Activated naive CD4-positive, alpha-beta T cell treated with anti-CD3 and anti-CD28 coated beads, Interleukin-2, amount 50 U/mL, for 72 hours (primary cell): ENCODE data around the gene SLC26A11. TPM values are rescaled to one million over a fixed set of nuclear protein-coding genes. Genes with fewer than 3 reads are reported as not detected.
A peak's percentile ranks its signal among the peaks of the same experiment; 100 is the strongest.
"Not testable (repeated sequence)": the region's sequence is repeated elsewhere in the genome, so short reads cannot be mapped to it uniquely, and the experiment has no call there.

Experiments
- ATAC-seq, 2 donors: fragments of 150-1000 bp; cut with Tn5 transposase; 2 replicates each; pipeline ENCODE4 v1.10.0; 2021; ENCODE audit warnings: mild to moderate bottlenecking in 2 of 2, moderate library complexity in 2 of 2
- DNase-seq, 2 donors: peaks; one replicate each; pipeline ENCODE4 v3.0.0; 2021 to 2022; ENCODE audit warnings: low spot score in 2 of 2
- H3K27ac Mint-ChIP-seq, 2 donors: one replicate each; pipeline ENCODE4 v1.8.0; 2022; ENCODE audit warnings: mild to moderate bottlenecking in 2 of 2, mixed read lengths in 2 of 2
- H3K36me3 Mint-ChIP-seq, 2 donors: one replicate each; pipeline ENCODE4 v1.8.0; 2022; ENCODE audit warnings: mixed read lengths in 2 of 2
- H3K9me3 Mint-ChIP-seq, 2 donors: one replicate each; pipeline ENCODE4 v1.8.0; 2022; ENCODE audit warnings: mixed read lengths in 2 of 2
- total RNA-seq, 2 donors: library from RNA; stranded (reverse); gene quantifications; one replicate each; pipeline ENCODE4 v1.2.3, GENCODE V29; 2022

The SLC26A11 gene
- total RNA-seq, 2 donors from 2014 or later = 7.5 to 13.1 TPM

- Mint-ChIP-seq H3K9me3 (no peaks in the 10 kb centered on the region), H3K27ac (no peak overlapping the region), H3K36me3 (peaks cover 0 to 4% of the 10 kb centered on the region in 2 donors)
- DNase-seq (no peak), ATAC-seq (no peak)
Measured at GRCh38 chr17:80223142-80223815, 3.1 kb downstream of the SLC26A11 start.

DNA sequence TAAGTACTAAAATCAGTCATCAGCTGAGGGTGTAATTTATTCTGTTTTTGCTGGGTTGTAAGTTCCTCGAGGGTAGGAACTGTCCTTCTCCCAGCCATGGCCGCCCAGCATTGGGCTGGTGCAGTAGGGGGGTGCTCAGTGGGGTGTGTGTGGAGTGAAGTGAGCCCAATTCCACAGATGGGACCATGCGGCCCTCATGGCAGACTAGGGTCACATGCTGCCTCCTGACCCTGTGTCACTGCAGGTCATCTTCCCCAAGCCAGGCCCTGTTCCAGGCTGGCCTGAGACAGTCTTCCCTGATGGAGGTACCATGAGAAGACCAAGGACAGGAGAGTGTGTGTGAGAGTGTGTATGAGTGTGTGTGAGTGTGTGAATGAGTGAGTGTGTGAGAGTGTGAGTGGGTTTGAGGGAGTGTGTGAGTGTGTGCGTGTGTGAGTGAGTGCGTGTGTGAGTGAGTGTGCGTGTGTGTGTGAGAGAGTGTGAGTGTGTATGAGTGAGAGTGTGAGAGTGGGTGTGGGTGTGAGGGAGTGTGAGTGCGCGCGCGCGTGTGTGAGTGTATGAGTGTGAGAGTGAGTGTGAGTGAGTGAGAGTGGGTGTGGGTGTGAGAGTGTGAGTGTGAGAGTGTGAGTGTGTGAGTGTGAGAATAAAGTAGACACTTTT is 3.7 kb downstream of the SLC26A11 start:
- no peaks in the 10 kb centered on the region for H3K36me3 Mint-ChIP-seq
- DNase-seq (no peak), ATAC-seq (no peak)
- H3K9me3 Mint-ChIP-seq = no peaks in the 10 kb centered on the region
- H3K27ac Mint-ChIP-seq = no peak overlapping the region

DNA sequence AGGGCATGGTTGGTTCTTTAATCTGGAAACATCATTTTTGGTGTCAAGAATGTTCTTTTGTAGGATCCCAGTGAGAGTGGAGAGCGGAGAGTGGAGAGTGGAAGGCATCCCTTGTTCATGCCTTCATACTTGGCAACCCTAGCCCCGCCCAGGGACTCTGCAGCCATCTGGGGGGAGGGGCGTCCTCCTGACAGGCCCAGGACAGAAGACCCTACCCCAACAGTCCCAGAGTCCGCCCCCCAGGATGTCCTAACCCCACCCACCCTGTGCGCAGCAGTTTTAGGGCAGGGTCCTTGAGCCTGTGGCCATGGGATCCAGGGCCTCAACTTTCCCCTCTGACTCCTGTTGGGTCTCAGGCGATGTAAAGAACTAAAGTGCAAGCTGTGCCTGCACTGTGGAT is 4.5 kb downstream of the SLC26A11 start:
- no peaks in the 10 kb centered on the region for H3K36me3 Mint-ChIP-seq
- no peak for DNase-seq
- no peaks in the 10 kb centered on the region for H3K9me3 Mint-ChIP-seq
- H3K27ac Mint-ChIP-seq = no peak overlapping the region
- ATAC-seq = no peak

GRCh38 chr17:80225230-80225629 is 5.0 kb downstream of the SLC26A11 start:
- DNase-seq (no peak), ATAC-seq (no peak)
- Mint-ChIP-seq H3K36me3 (no peaks in the 10 kb centered on the region), H3K27ac (no peak overlapping the region), H3K9me3 (no peaks in the 10 kb centered on the region)

DNA sequence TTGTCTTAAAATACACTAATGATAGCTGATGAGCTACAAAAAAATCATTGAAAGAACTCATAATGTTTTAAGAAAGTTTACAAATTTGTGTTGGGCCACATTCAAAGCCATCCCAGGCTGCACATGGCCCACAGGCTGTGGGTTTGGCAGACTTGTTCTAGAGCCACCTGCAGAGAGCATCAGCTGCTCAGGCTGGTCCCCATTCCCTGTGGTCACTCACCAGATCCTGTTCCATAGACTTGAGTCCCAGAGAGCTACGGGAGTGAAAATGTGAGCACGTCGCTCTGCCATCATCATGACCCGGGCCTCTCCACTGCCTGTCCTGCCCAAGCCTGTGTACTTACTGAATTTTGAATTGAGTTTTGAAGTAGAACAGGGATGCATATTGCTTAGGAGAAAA is 6.9 kb downstream of the SLC26A11 start:
- peaks cover 7% of the 10 kb centered on the region in 2 donors for H3K36me3 Mint-ChIP-seq
- no peak for ATAC-seq
- no peak for DNase-seq
- no peak overlapping the region for H3K27ac Mint-ChIP-seq
- peaks cover 5 to 6% of the 10 kb centered on the region in 2 donors for H3K9me3 Mint-ChIP-seq

- Mint-ChIP-seq H3K36me3 (peaks cover 12% of the 10 kb centered on the region in 2 donors), H3K9me3 (peaks cover 8 to 10% of the 10 kb centered on the region in 2 donors), H3K27ac (no peak overlapping the region)
- ATAC-seq (no peak), DNase-seq (no peak)
Measured at GRCh38 chr17:80227666-80228065, 7.4 kb downstream of the SLC26A11 start.

DNA sequence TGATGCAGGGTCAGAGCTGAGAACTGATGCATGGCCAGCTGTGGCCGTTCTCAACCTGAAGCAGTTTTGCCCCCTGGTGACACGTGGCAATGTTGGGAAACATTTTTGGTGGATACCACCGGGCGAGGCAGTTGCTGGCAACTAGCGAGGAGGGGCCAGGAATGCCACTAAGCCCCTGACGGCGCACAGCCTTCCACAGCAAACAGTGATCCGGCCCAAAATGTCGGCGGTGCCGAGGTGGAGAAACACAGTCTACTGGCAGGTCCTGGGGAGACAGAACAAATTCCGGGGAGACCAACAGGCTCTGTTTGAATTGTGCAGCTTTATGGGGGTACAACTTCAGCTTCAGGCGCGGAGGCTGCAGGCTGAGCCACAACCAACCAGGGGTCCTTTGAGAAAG is 8.2 kb downstream of the SLC26A11 start:
- ATAC-seq (no peak), DNase-seq (no peak)
- Mint-ChIP-seq H3K36me3 (peaks cover 18 to 19% of the 10 kb centered on the region in 2 donors), H3K9me3 (peaks cover 10 to 15% of the 10 kb centered on the region in 2 donors), H3K27ac (no peak overlapping the region)

- H3K9me3 Mint-ChIP-seq = peaks cover 10 to 17% of the 10 kb centered on the region in 2 donors
- ATAC-seq = no peak
- DNase-seq = no peak
- H3K27ac Mint-ChIP-seq = no peak overlapping the region
- peaks cover 21 to 23% of the 10 kb centered on the region in 2 donors for H3K36me3 Mint-ChIP-seq
Measured at GRCh38 chr17:80229011-80229410, 8.8 kb downstream of the SLC26A11 start.

DNA sequence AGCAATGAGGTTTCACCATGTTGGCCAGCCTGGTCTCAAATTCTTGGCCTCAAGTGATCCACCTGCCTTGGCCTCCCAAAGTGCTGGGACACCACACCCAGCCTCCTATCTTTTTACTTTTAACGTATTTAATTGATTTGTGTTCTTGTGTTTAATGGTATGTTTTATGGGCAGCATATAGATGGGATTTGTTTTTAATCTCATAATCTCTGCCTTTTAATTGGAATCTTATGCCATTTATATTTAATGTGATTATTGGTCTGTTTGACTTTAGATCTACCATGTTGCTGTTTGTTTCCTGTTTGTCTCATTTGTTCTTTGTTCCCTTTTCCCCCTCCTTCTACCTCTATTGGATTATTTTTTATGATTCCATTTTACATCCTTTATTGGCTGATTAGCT is 12.2 kb downstream of the SLC26A11 start:
- peaks cover 10 to 17% of the 10 kb centered on the region in 2 donors for H3K9me3 Mint-ChIP-seq
- DNase-seq = no peak

DNA sequence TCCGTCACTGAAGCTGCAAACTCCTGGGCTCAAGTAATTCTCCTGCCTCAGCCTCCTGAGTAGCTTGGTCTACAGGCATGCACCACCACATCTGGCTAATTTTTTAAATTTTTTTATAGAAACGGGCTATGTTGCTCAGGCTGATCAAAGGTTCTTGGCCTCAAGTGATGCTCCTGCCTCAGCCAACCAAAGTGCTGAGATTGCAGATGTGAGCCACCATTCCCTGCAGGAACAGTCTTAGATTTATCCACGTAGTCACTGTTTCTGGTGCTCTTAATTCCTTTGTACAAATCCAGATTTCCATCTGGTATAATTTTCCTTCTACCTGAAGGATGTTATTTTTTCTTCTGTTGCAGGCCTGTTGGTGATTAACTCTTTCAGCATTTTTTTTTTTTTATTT is 13.0 kb downstream of the SLC26A11 start:
- no peak for DNase-seq
- Mint-ChIP-seq H3K27ac (no peak overlapping the region), H3K36me3 (peaks cover 28 to 36% of the 10 kb centered on the region in 2 donors), H3K9me3 (peaks cover 10 to 17% of the 10 kb centered on the region in 2 donors)
- ATAC-seq = no peak

More for the DNA sequence above, 12.2 kb downstream of the SLC26A11 start:
- H3K27ac Mint-ChIP-seq = no peak overlapping the region
- H3K36me3 Mint-ChIP-seq = peaks cover 28 to 36% of the 10 kb centered on the region in 2 donors
- ATAC-seq = no peak

DNA sequence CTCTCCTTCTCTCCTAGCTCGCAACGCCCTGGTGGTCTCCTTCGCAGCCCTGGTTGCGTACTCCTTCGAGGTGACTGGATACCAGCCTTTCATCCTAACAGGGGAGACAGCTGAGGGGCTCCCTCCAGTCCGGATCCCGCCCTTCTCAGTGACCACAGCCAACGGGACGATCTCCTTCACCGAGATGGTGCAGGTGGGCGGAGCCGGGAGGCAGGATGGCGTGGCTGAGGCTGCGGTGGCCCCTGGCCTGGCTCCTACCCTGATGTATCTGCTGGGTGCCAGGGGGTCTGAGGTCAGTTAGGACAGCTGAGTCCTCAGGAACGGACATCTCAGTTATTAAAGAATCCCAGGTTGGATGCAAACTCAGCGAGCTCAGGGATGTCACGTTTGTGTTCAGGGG is 16.7 kb downstream of the SLC26A11 start:
- H3K36me3 Mint-ChIP-seq = peaks cover 22 to 30% of the 10 kb centered on the region in 2 donors
- peaks cover 5 to 11% of the 10 kb centered on the region in 2 donors for H3K9me3 Mint-ChIP-seq
- DNase-seq (no peak), ATAC-seq (no peak)
- no peak overlapping the region for H3K27ac Mint-ChIP-seq

GRCh38 chr17:80237386-80237785 is 17.2 kb downstream of the SLC26A11 start:
- DNase-seq (no peak), ATAC-seq (no peak)
- Mint-ChIP-seq H3K36me3 (peaks cover 19 to 27% of the 10 kb centered on the region in 2 donors), H3K9me3 (peaks cover 4 to 9% of the 10 kb centered on the region in 2 donors), H3K27ac (no peak overlapping the region)

GRCh38 chr17:80242505-80242904 is 22.3 kb downstream of the SLC26A11 start:
- no peak for ATAC-seq
- no peak for DNase-seq
- Mint-ChIP-seq H3K27ac (peak overlapping the region in 1 of 2 donors; percentile 59), H3K9me3 (no peaks in the 10 kb centered on the region), H3K36me3 (no peaks in the 10 kb centered on the region)

DNA sequence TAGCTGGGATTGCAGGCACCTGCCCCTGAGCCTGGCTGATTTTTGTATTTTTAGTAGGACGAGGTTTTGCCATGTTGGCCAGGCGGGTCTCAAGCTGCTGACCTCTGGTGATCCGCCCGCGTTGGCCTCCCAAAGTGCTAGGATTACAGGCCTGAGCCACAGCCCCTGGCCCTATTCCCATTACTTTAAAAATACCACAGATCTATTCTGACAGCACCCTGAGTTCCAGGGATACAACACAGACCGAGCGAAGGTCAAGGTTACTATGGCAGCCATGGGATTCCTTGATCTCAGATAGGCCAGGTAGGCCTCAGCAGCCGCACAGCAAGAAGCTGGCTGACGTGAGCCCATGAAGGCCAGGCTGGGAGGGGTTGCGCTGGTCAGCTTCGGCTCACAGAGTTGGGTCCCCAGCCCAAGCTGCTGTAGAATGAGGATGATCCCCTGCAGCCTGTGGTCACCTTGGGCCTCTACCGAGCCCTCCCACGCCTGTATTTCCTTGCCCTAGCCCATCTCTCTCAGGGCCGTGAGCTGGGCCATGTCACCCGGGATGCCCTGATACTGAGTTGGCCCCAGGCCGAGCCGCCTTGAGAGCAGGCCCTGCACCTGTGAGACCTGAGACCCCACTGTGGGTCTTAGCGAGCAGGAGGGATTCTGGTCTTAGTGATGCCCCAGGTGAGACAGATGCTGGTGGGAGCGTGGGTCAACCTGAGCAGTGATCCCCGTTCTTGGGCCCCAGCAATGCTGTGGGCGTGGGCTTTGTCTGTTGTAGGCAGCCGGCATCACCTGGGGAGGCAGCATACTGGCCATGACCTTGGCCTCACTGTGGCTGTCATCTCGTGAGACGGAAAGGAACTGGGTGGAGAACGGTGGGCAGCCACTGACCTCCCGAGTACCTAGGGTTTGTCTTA is 23.6 kb downstream of the SLC26A11 start:
- no peaks in the 10 kb centered on the region for H3K9me3 Mint-ChIP-seq
- H3K27ac Mint-ChIP-seq = peak overlapping the region in 1 of 2 donors; percentile 23
- DNase-seq (no peak), ATAC-seq (no peak)
- H3K36me3 Mint-ChIP-seq = no peaks in the 10 kb centered on the region

DNA sequence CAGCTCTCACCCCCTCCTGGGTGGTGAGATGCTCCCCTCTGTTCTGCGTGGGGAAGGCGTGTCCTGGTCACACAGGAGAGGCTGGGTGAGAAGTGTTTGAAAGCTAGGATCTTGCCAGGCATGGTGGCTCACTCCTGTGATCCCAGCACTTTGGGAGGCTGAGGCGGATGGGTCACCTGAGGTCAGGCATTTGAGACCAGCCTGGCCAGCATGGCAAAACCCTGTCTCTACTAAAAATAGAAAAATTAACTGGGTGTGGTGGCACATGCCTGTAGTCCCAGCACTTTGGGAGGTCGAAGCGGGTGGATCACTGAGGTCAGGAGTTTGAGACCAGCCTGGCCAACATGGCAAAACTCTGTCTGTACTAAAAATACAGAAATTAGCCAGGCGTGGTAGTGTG is 24.2 kb downstream of the SLC26A11 start:
- peak overlapping the region in 1 of 2 donors; percentile 23 for H3K27ac Mint-ChIP-seq
- not testable (repeated sequence) for ATAC-seq, H3K36me3 Mint-ChIP-seq, H3K9me3 Mint-ChIP-seq, DNase-seq

- no peak for ATAC-seq
Measured at GRCh38 chr17:80244871-80245509, 24.8 kb downstream of the SLC26A11 start.

More at GRCh38 chr17:80244871-80245509, 24.8 kb downstream of the SLC26A11 start:
- Mint-ChIP-seq H3K9me3 (no peaks in the 10 kb centered on the region), H3K27ac (no peak overlapping the region), H3K36me3 (no peaks in the 10 kb centered on the region)
- DNase-seq = no peak
